Measurements from ENCODE around the gene TMEM17. TPM values are rescaled to one million over a fixed set of nuclear protein-coding genes. Genes with fewer than 3 reads are reported as not detected.

Gene TMEM17
- total RNA-seq, 4 donors from 2014 or later, result 1.7 to 3.4 (median 2.7) TPM

GRCh38 chr2:62511636-62512035 is 5.6 kb upstream of the TMEM17 start:
- TF ChIP-seq POLR2A (IDR thresholded peaks at IDR 0.05) (no peak), CTCF (IDR thresholded peaks at IDR 0.05) (no peak)
- Histone ChIP-seq H3K27me3 (no peaks in the 10 kb centered on the region), H3K9me3 (peaks cover 0 to 2% (median 0%) of the 10 kb centered on the region in 3 donors), H3K36me3 (no peaks in the 10 kb centered on the region), H3K27ac (no peak overlapping the region), H3K4me3 (no peak overlapping the region), H3K4me1 (peaks cover 0 to 4% (median 1%) of the 10 kb centered on the region in 3 donors)
- intact Hi-C loops (cut with DNase I), result no loop called here
- DNase-seq, result no peak
- WGBS, 2 donors, result 71% methylated on average over 6 of the region's 6 CpGs

GRCh38 chr2:62506421-62506750 is 391 bp upstream of the TMEM17 start:
- no peak for DNase-seq
- Histone ChIP-seq H3K9me3 (no peaks in the 10 kb centered on the region), H3K27me3 (no peaks in the 10 kb centered on the region), H3K4me1 (peaks cover 0 to 31% (median 8%) of the 10 kb centered on the region in 3 donors), H3K36me3 (peaks cover 0 to 5% (median 0%) of the 10 kb centered on the region in 3 donors), H3K27ac (peak overlapping the region; percentile 90 to 94 (median 92)), H3K4me3 (peak overlapping the region; percentile 48 to 92 (median 69))
- 2 to 3% methylated on average over 3 of the region's 3 CpGs for WGBS, 2 donors
- TF ChIP-seq POLR2A (IDR thresholded peaks at IDR 0.05) (no peak), CTCF (IDR thresholded peaks at IDR 0.05) (no peak)
- intact Hi-C loops (cut with DNase I), result no loop called here

GRCh38 chr2:62505109-62505749 is 766 bp downstream of the TMEM17 start:
- intact Hi-C loops (cut with DNase I), result no loop called here
- WGBS, 2 donors, result 35 to 40% methylated on average over 5 to 8 of the region's 18 CpGs
- H3K27ac ChIP-seq, result peak overlapping the region; percentile 90 to 94 (median 92)
- DNase-seq, result no peak
- TF ChIP-seq POLR2A (IDR thresholded peaks at IDR 0.05) (no peak), CTCF (IDR thresholded peaks at IDR 0.05) (no peak)
- no peaks in the 10 kb centered on the region for H3K27me3 ChIP-seq
- H3K4me1 ChIP-seq, result peaks cover 0 to 31% (median 8%) of the 10 kb centered on the region in 3 donors
- peaks cover 0 to 16% (median 0%) of the 10 kb centered on the region in 3 donors for H3K36me3 ChIP-seq
- H3K9me3 ChIP-seq, result no peaks in the 10 kb centered on the region
- H3K4me3 ChIP-seq, result peak overlapping the region; percentile 48 to 92 (median 69)

- WGBS, 2 donors, result 90 to 94% methylated on average over 6 of the region's 6 CpGs
- TF ChIP-seq CTCF (IDR thresholded peaks at IDR 0.05) (no peak), POLR2A (IDR thresholded peaks at IDR 0.05) (no peak)
- intact Hi-C loops (cut with DNase I), result no loop called here
- no peak for DNase-seq
- Histone ChIP-seq H3K36me3 (peaks cover 0 to 16% (median 0%) of the 10 kb centered on the region in 3 donors), H3K4me3 (no peak overlapping the region), H3K27me3 (no peaks in the 10 kb centered on the region), H3K9me3 (no peaks in the 10 kb centered on the region), H3K4me1 (peaks cover 0 to 31% (median 8%) of the 10 kb centered on the region in 3 donors), H3K27ac (peak overlapping the region in 2 of 4 donors; percentile 91 to 94)
Measured at GRCh38 chr2:62504657-62505056, 1.3 kb downstream of the TMEM17 start.

- 55 to 66% methylated on average over 4 of the region's 4 CpGs for WGBS, 2 donors
- Histone ChIP-seq H3K4me3 (no peak overlapping the region), H3K9me3 (no peaks in the 10 kb centered on the region), H3K4me1 (peaks cover 0 to 30% (median 8%) of the 10 kb centered on the region in 3 donors), H3K36me3 (peaks cover 0 to 16% (median 0%) of the 10 kb centered on the region in 3 donors), H3K27me3 (no peaks in the 10 kb centered on the region), H3K27ac (peak overlapping the region in 3 of 4 donors; percentile 0 to 66 (median 58))
- no peak for DNase-seq
- intact Hi-C loops (cut with DNase I), result no loop called here
- TF ChIP-seq CTCF (IDR thresholded peaks at IDR 0.05) (no peak), POLR2A (IDR thresholded peaks at IDR 0.05) (no peak)
Measured at GRCh38 chr2:62501794-62502500, 4.0 kb downstream of the TMEM17 start.

Data from esophagus squamous epithelium (tissue), 5 donors.